HG03103 (cell line): ENCODE data around the gene PPARA.

ENCODE experiments used
- ATAC-seq: cut with Tn5 transposase; IDR thresholded peaks from one replicate; pipeline ENCODE4 v1.9.1; 2021; ENCODE audit warnings: low read depth; ENCODE audit not compliant: unreplicated experiment

The PPARA gene

DNA sequence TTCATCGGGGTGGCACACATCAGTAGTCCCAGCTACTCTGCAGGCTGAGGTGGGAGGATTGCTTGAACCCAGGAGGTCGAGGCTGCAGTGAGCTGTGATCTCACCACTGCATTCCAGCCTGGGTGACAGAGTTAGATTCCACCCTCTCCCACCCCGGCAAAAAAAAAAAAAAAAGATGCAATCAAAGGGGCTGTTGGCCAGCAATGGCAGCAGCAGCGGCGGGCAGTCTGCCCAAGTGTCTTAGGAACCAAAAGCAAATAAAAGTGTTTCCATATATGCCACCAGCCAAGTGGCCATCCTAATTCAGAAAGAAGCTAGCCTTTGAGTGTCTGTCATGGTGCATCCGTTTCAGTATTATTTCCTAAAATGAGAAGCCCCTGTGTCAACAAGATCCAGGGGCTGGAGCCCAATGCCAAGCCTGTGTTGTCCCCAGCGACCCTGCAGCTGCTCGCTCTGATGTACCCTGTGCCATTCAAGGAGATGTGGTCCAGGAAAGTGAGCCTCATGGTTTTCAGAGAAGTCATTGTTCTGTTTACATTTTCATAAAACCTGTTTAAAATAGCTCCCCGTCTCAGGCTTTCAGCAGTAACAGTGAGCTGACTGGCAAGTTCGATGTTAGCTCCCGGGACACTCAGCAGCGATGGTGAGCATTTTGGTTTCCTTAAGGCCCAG is 87.3 kb downstream of the PPARA start:
- ATAC-seq = no peak

DNA sequence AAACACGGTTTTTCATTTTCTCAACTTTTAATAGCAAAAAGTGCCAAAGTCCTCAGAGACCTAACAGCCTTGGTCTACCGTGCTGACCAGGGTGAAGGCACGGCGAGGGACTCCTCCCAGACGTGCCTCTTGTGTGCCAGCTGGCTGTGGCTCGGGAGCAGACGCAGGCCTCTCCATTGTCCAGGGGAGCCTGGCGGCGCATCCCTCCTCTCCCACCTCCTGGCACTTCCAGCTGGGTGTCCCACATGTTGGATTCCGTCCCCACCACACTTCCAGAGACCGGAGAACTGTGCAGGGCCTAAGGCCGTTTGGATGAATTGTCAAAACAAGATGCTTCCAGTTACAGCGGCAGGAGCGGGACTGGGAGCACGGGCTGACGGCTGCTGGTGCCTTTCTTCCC is 88.2 kb downstream of the PPARA start:
- ATAC-seq = no peak

DNA sequence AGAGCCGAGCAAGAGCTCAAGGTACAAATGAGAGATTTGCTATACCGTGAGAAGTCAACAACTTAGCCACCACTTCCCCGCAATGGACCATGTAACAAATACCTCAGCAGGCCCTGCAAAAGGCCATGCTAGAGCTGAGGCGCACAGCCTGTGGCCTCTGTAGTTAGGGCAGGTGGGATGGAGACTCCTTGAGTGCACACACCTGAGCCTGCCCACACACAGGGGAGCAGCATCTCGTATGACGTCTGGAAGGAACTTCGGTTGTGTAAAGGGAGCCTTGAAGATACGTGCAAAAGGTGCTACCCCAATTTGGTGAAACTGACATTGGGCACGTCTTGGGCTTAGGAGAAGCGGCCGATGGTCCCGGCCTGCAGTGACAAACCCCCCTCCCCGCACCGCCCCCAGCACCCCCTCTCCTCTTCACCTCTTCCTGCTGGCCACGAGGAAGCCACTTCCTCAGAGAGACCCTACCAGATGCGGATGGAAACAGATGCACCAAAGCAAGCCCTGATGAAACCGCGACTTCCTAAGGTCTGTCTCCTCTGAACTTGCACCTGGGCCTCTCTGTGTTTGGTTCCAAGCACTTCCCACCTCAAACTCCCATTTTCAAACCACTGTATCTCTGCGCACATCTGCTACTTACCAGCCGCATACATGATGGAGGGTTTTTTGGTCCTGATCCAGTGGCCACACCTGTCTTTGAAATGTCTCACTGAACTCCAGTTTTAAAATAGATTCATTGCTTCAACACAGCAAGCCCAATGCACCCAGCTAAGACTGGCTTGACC is 89.1 kb downstream of the PPARA start:
- no peak for ATAC-seq

DNA sequence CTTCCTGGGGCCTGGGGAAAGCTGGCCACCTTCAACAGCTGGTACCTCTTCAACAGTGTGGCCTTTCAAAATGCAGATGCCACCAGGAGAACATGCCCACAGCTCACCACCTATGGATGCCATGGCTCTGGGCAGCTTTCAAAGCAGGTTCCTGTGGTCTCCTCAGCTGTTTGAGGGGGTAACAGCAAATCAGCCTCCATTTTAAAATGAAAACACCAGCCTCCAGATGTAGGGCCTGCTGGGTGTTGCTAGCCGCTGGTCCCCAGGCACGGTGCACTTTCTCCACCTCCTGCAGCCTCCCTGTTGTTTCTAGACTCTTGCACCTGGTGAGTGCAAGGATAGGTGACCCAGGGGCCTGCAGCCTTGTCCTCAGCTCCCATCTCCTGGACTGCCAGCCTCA is 89.7 kb downstream of the PPARA start:
- ATAC-seq = no peak

DNA sequence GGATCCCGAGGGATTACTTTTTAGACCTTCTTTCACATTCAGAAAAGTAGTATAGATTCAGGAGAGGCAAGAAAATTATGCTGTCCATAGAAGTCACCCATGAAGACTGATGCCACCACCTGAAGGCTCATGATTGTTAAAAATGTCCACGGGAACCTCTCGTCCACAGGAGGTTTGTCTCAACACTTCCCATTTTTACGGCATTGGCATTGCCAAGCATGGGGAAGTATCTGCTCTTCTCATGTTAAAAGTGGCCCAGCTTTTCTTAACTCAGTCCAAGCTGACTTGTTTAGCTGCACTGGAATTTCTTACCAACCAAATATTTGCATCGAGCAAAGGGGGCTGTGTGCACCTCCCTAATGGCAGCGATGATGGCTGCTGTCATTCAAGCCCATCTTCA is 90.2 kb downstream of the PPARA start:
- no peak for ATAC-seq

DNA sequence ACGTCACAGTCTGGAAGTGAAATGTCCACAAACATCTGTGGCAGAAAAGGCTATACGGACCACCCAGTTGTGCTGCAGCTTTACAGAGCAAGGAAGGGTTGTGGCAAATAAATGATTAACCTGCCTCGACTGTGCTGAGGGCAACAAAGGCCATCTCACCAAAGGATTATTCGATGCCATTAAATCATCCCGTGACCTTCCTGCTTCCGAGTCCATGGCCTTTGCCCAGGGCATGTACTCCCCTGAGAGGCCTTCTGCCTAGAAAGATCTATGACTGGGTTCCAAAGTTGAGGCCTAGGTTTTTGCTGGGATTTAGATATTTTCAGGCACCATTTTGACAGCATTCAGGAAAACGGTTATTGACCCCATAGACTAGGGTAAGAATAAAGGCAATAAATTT is 90.6 kb downstream of the PPARA start:
- ATAC-seq = no peak

DNA sequence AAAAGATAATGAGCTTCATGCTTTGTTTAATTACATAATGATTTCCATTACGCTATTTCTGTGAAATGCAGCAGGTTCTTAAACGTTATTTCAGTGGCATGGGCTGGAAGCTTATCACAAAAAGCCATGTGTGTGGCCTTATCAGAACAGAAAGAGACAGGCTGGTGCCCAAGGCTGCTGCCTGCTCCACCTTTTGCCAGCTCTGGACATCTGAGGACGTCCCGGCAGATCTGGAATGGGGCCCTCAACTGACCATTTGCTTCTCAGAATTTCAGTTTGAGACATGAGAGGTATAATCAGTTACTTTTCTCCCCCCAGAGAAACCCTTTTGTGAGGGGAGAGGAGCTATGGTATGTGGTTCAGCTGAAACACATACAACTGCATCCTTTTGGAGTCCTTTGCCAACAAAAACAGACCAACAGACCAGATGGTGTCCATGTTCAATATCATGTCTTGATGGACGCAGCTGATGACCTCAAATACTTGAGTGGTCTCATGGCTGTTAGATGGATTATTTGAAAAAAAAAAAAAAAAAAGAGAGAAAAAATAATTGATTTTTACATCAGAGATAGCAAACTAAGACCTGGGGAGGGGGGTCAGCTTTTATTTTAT is 91.2 kb downstream of the PPARA start:
- ATAC-seq = no peak

DNA sequence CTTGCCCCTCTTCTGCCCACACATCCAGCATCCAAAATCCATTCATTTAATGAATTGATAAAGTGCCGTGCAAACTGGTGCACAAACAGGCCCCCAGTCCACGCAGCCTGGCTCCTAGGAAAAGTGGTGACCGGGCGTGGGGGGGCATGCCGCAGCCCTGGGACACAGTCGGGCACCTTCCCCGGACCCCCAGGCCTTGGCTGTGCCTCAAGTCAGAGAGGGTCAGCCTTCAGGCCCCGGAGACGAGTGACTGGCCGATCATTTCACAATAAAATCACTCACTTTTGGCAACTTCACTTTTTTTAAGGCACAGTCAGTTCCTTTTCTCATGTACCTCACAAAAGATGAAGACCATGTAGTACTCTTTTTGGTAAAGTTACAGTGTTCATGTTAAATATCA is 91.8 kb downstream of the PPARA start:
- no peak for ATAC-seq

DNA sequence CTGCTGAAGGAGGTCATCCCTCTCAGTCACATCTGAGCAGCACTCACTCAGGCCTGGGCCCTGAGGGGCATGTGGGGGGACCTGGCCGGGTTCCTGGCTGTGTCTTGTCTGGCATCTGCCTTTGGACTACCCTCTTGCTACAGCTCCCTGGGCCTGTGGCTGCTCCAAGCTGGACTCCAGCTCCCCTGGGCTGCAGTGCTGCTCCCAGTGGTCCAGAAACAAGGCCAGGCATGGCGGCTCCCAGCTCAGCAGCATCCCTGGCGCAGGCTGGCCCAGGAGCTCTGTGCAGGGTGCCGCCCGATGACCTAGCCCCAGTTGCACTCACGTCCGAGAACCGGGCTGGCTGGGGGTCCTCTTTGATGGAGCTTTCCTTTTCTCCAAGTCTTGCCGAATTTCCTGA is 94.4 kb downstream of the PPARA start:
- ATAC-seq = no peak

DNA sequence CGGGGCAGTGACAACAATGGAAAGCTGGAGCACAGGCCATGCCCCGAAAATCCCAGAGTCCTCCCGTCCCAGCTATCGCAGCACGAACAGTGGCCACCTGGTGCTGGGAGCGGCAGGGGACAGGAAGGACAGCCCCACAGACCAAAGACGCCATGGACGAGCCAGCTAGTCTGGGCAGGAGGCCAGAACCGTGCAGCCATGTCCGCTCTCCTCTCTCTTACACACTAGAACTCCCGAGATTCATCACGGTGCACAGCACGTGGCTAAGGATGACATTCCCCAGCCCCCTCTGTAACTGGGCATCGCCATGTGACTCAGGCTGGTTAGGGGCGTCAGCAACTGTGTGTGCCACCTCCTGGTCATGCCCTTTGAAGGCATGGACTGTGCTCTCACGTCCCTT is 95.2 kb downstream of the PPARA start:
- ATAC-seq = no peak

DNA sequence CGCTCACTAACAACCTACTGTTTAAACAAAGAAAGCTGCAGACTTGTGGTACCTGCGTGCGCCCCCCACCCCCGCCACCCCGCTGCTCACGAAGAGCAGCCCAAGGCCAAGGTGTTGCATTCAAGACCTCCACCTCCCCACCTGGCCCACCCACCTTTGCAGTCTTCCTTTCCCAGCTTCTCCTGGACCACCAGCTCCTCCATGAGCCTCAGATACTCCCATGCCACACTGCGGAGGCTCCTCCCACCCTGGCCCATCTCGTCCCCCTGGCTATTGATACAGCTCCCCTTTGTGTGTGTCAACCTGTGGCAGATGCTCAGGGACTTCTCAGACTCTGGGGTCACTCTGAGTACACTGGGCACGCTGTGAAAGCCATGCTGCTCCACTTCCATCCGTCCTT is 95.9 kb downstream of the PPARA start:
- ATAC-seq = no peak

DNA sequence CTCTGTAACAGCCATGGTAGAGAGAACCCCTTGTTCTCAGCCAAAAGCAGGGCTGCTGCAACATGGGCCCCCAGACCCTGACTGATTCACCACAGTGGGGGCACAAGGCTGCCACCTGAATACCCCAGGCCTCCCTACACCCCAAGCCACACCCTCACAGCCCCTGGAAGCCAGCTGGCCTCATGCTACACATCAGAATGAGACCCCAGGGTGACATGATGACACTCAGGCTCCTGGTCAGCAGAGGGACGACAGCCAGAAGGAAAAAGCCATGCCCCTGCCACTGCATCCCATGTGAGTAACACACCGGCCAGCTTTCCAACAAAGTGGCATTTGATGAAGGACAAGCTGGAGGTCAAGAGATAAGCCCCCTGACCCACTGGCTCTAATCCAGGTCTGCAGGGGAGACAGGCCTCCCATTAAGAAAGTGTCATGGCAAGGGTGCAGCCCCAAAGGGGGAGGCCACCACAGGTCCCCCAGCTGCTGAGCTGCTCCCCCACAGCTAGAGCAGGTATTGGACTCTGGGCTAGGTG is 97.2 kb downstream of the PPARA start:
- no peak for ATAC-seq

DNA sequence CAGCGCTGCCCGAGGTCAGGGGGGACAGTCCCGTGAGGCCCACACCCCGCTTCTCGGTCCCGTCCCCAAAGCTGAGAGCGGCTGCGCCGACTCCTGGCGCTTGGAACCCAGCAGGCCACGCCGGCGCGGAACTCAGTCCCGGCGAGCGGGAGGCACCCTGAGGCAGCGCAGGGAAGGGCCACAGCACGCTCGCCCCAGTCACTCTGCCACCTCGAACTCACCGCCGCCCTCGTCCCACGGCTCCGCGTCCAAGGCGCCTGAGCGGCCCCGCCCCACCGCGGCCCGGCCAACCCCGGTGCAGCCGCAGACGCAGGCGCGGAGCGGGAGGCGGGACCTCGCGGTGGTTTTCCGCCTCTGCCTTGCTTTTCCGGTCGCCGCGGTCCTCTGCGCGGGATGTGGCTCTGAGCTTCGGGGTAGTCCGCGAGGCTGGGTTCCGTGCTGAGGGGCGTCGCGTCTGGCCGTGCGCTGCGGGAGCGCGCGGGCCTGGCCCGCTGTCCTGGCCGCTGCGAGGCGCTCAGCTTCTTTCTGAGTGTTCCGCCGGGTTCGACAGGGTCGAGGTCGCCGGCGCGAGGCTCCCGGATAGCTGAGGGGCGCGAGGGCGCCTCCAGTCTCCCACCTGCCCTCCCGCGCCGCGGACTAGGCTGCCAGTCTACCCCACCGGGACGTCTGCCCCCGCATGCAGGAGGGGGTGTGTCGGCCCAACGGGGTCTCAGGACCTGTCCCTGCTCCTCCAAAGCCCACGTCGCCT is 99.9 kb downstream of the PPARA start, which contains the start of gene CDPF1:
Gene CDPF1 (minus strand): TSS at position 259 of the 748 bp plus-strand sequence. CDS start 2,009 bp downstream, outside the sequence.
- ATAC-seq = peak; percentile 62

DNA sequence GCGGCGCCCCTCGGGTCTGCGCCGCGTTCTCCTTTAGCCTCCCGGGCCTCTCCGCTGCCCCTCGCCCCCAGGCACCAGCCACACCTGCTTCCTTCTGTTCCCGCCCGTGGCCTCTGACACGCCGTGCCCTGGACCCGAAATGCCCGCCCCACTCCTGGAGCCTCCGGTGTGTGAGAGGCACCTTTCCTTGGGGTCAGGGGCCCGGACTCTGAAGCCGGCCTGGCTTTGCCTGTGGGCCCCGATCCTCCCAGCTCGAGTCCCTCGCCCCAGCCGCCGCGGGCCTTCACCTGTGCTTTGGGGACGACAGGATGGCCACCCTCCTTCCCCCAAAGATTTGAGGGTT is 100.4 kb downstream of the PPARA start:
- peak; percentile 6 for ATAC-seq

DNA sequence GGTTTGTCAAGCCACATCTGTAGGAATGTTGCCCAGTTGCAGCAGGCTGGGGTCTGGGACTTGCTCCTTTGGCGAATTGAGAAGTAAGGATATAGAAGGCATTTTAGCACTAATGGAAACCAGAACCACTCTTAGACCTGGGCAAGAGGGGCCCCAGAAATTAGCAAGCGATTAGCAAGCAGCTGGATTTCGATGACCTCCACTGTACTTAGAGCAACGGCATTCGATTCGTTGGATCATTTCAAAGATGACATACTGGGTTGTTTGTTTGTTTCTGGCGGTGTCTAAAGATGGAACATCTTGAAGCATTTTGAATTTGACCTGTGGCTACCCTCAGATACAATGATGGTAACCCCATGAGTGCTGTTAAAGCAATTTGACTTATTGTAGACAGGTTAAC is 100.9 kb downstream of the PPARA start:
- ATAC-seq = no peak

DNA sequence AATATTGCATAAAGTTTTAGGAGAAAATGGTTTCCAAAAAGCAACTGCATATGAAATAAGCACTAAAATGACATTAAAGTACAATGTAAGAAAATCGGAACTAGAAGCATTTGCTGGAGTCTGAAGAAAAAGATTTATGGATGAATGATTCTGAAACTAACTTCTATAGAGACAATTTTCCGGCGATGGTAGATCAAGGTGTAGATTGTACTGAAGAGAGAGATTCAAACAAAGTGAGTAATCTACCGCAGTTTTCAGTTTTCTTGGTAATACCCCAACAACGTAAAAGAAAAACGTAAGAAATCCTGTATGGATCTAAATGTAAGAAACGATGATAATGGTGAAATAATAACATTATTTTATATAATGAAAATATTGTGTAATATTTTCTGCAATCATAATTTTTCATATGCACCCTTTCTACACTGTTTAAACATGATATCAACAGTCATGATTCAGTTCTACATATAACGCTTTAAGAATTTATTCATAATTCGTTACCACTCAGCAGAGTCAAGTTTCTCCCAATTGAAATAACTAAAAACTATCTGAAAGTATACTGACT is 101.6 kb downstream of the PPARA start:
- no peak for ATAC-seq

DNA sequence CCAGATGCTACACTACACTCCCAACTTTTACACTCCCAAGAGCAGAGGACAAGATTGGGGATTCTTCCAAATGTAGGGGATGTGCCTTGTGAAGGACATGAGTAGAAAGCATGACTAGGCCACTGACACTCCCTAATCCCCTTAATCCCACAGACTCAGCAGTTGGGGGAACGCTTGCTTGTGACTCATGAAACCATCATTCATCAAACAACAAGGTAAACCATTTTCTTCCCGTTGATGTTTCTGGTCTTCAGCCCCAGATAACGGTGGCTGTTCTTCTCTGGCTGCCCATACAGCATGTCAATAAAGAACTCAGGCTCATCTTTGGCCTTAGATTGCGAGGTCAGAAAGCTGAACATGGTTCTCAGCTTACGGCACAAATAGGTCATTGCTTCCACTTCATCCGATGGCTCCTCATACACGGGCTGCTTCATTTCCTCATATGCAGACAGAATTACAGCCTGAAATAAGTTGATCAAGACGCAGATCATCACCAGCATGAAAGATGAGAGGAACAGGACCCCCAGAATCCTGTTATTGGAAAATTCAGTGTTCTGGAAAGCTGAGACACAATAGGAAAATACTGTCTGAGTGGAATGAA is 106.1 kb downstream of the PPARA start:
- ATAC-seq = no peak

DNA sequence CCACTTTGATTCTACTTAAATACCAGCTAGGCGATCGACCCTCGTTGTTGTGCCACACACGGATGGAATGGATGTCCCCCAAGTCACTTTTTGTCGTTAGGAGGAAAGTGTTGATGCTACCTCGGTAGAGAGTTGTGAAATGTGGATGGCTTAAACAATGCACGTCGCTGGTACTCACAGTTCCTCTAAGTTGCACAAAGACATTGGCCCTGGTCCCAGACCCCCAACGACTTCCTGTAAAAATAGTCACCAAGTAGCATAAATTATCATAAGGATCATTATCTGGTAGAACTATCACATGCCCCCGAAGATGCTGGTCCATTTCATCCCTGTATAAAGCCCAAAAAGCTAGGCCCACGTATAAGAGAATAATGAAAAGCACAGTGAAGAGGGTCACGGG is 109.0 kb downstream of the PPARA start:
- no peak for ATAC-seq

DNA sequence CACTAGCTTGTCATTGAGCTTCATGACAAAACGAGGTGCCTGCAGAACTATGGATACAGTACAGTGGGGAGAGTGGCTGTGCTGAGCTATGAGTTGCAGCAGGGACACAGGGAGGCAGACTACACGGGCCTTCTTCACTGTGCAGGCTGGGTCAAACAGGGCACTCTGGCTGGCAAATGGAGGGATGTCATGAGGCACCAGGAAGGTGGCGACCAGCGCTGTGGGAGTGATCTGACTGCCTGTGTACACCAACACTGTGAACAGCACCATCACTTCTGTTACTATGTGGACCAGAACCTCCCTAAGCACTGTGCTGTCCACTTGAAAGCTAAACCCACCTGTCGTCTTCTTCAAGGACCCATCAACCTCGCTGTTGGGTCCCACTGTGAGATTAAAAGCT is 109.7 kb downstream of the PPARA start:
- ATAC-seq = no peak
